Amniotic stem cell (primary cell): ENCODE results near the gene RGS7.
"Not testable (repeated sequence)": the region's sequence is repeated elsewhere in the genome, so short reads cannot be mapped to it uniquely, and the experiment has no call there.

Source experiments
- DNase-seq: peaks from one replicate; lab custom pipeline; 2025; lab: John Stamatoyannopoulos, UW

The RGS7 gene

DNA sequence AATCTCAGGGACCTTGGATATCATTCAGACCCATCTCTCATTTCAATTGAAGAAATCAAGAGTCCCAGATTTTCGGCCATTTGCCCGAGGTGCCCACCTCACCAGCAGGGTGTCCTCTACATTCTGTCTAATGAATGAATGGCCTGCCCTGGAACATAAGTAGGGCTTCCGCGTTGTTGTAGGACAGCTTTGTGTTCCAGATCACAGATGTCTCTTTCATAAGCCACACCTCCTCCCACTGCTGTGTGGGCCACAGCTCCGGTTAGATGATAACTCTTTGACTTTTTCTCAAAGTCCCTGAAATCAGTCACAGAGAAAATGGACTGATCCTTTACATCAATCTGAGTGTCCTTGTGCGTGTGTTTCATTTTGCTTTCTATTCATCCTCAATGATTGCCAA is 144.4 kb downstream of the RGS7 start:
- DNase-seq: no peak

GRCh38 chr1:241208910-241209379 is 148.1 kb downstream of the RGS7 start:
- DNase-seq: no peak

DNA sequence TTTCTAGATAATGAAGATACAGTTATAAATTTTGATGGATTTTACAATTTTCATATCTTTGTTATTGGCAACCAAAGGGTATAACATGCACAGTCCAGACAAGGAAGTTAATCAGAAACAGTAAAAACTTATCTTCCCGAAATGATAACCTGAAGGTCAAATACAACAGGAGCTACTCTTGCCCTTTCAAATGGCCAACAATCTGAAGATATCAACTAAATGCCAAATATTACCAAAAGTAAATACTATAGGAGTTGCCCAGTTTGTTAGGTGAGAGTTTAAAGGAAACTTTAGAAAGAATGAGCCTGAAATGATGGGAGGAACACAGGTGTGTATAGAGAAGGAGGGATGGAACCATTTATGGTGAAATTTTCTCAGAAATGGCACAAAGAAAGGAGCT is 153.2 kb downstream of the RGS7 start:
- no peak for DNase-seq

DNA sequence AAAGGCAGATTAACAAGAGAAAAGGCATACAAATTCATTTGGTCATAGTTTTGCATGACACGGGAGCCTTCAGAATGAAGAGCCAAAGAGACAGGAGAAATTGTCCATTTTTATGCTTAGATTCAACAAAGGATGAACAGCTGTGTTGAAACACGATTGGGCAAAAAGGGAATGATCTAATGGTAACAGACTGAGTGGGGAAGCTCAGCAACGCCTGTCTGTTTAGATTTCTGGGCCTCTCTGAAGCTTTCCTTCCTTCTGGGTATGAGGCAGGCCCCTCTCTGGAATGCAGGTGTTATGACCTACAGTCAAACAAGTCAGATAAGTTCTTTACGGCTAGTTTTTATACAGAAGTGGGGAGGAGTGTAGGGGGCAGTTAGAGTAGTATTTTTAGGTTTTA is 154.6 kb downstream of the RGS7 start:
- DNase-seq: no peak

DNA sequence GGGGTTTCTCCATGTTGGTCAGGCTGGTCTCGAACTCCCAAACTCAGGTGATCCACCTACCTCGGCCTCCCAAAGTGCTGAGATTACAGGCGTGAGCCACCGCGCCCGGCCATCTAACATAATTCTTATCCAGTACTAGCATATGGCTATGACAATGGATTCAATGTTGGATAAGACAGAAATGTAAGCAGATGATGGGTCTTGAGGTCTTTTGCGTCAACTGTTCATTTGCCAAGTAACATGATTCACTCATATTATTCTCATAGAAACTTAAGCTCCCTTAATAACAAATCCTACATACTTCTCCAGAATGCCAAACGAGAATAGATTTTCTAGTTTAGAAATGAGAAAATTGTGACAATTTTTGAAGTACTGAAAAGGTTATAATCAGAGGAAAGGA is 170.3 kb downstream of the RGS7 start:
- no peak for DNase-seq

DNA sequence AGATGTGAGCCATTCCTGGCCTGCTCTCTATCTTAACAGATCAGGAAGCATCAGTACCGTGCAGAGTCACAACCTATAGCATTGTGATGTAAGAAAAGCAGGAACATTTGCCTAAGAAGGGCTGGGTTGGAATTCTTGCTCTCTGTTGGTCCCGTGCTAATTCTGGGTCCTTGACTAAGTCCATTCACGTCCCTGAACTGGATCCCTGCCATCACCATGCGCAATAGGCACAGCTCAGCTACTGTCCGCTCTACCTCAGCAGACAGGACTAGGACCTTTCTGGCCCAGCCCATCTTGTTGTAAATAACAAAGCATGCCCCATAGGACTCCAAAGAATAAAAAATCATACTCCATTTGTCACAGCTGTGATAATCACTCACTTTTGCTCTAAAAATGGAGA is 175.0 kb downstream of the RGS7 start:
- no peak for DNase-seq

- DNase-seq: no peak
Observed at GRCh38 chr1:241181471-241181870, 175.5 kb downstream of the RGS7 start.

DNA sequence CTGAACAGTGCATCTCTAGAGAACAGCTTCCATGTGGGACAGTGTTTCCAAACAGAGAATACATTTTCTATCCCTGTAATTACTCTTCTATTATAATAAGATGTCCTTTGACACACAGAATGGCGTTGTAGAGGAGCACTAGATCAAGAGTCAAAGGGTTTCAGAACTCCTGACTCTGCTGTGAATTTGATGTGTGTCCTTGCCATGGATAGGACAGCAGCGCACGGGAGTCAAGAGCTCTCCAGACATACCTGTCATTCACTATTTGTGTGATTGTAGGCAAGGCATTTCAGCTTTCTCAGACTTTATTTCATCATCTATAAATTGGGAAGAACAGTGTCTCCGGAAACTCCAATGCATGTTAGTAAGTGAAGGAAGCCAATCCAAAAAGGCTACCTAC is 176.4 kb downstream of the RGS7 start:
- DNase-seq: no peak

DNA sequence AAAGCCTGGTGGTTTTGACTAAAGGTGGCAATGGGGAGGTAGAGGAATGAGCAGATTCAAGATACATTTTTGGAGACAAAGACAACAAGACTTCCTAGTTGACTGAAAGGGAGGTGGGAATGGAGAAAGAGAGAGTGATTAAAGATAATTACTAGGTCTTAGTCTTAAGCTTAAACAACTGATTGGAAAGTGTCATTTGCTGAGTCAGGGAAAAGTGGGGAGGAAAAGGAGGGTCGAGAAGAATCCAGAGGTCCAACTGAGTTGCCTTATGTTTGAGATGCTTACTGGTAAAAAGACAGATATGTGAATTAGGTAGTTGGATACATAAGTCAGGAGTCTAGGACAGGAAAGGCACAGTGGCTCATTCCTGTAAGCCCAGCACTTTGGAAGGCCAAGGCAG is 179.3 kb downstream of the RGS7 start:
- no peak for DNase-seq

GRCh38 chr1:241172486-241172885 is 184.5 kb downstream of the RGS7 start:
- DNase-seq: no peak

DNA sequence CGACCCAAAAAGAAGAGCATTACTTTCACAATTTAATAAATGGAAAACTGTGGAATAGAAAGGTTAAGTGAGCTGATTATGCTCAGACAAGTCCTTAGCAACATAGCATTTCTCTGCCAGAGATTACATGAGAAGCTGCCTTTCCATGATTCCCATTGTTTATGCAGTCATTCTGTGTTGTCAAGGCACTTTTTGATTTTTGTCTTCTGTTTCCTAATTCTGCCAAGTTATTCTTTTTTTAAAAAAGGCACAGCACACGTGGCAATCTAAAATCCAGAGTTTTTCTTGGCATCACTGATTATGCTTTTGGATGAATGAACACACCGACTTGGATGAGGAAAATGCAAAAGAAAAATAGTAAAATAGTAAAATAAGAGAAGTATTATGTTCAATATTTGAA is 185.0 kb downstream of the RGS7 start:
- no peak for DNase-seq

DNA sequence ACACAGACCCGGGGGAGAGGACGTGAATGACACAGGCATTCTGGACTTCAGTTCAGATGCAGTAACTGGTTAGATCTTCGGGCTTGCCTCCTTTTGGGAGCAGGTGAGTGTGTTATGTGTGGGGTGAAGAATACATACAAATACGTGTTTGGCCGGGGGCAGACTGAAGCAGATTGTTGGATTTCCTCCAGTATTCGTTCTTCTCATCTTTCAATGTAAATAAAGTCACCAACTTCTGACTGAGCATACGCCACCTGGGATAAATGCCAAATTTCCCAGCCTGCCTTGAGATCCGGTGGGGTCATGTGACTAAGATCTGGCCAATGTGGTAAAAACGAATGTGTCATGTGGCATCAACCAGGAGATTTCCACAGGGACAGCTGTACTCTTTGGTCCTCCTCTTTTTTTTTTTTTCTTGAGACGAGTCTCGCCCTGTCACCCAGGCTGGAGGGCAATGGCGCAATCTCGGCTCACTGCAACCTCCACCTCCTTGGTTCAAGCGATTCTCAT is 189.8 kb downstream of the RGS7 start:
- DNase-seq: no peak

- DNase-seq: no peak
Observed at GRCh38 chr1:241166625-241167024, 190.4 kb downstream of the RGS7 start.

GRCh38 chr1:241165256-241165655 is 191.7 kb downstream of the RGS7 start:
- not testable (repeated sequence) for DNase-seq

- no peak for DNase-seq
Observed at GRCh38 chr1:241163363-241163762, 193.6 kb downstream of the RGS7 start.

- no peak for DNase-seq
Observed at GRCh38 chr1:241161188-241161689, 195.8 kb downstream of the RGS7 start.

DNA sequence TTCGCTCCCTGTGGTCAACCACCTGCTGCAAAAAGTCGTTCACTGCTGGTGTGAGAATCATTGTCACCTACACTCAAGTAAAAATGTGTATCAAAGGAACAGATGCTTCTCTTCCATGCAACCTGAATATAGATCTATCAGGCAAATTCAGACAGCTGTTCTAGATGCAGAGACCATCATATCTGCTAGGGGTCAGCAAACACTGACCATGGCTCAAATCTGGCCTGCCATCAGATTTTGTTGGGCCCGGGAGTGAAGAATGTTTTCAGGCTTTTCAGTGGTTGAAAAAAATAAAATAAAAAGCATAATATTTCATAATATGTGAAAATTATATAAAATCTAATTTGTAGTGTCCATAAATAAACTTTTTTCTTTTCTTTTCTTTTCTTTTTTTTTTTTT is 199.6 kb downstream of the RGS7 start:
- DNase-seq: no peak

- no peak for DNase-seq
Observed at GRCh38 chr1:241156231-241156965, 200.6 kb downstream of the RGS7 start.

DNA sequence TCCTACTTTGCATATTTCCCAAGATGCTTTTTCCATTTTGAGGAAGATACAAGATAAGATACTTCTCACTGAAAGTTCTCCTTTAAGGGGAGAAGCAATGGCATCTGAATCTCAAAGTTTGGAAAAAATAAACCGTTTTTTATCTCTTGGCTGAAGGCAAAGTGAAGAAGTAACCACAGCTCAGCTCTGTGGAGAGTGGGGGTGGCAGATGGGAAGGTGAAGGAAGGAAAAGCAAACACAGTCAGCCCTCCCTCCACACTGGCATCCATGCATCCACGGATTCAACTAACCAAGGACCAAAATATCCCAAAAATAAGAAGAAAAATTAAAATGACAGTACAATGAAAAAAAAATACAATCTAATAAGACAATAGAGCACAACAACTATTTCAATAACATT is 211.1 kb downstream of the RGS7 start:
- no peak for DNase-seq

DNA sequence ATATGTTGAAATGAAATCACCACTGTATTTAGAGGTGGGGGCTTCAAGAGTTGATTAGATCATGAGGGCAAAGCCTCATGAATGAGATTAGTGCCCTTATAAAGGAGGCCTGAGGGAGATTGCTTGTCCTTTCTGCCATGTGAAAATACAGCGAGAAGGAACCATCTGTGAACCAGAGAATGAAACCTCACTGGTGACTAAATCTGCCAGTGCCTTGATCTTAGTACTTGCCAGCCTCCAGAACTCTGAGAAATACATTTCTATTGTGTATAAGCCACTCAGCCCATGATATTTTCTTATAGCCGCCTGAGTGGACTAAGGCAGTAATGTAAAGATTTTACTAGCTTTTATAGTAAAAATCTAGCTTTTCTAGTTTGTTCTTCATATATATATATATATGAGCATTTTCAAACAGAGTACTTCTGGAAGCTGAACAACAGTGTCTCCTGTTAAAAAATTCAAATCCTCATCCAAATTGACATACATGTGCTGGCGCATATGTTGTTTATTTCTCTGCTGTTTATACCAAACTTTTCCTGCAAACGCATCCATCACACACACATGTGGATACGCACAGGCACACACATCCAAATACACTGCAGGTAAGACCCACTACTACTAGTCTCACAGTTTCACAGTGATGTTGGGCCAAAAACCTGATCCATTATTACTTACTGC is 213.1 kb downstream of the RGS7 start:
- no peak for DNase-seq

DNA sequence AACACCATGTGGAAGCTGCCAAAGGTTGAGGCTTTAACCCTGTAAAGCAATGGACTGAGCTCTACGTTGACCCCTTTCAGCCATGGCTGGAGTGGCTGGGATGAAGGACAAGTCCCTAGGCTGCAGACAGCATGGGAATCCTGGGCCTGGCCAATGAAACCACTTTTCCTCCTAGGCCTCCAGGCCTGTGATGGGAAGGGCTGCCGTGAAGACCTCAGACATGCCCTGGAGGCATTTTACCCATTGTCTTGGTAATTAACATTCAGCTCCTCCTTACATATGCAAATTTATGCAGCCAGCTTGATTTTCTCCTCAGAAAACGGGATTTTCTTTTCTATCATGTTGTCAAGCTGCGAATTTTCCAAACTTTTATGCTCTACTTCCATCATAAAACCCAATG is 214.5 kb downstream of the RGS7 start:
- DNase-seq: no peak

- not testable (repeated sequence) for DNase-seq
Observed at GRCh38 chr1:241141646-241142045, 215.4 kb downstream of the RGS7 start.

- no peak for DNase-seq
Observed at GRCh38 chr1:241140670-241141069, 216.3 kb downstream of the RGS7 start.
